HG03432 (cell line): ENCODE measurements around the gene CNTN5.

Source experiments
- ATAC-seq: cut with Tn5 transposase; IDR thresholded peaks from one replicate; pipeline ENCODE4 v1.9.1; 2021; ENCODE audit warnings: mild to moderate bottlenecking, moderate library complexity; ENCODE audit not compliant: unreplicated experiment

The CNTN5 gene

DNA sequence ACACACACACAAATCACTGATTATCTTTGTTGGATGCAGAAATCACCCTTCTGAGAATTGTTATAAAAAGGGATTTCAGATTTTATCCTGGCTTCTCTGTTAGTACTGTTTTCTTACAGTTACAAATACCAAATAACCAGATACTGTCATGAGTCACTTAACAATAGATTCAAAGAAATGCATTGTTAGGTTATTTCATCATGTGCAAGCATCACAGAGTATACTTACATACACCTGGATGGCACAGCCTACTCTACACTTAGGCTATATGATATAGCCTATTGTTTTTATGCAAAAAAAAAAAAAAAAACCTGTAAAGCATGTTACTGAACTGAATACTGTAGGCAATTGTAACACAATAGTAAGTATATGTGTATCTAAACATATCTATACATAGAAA is 1347.1 kb downstream of the CNTN5 start:
- no peak for ATAC-seq

DNA sequence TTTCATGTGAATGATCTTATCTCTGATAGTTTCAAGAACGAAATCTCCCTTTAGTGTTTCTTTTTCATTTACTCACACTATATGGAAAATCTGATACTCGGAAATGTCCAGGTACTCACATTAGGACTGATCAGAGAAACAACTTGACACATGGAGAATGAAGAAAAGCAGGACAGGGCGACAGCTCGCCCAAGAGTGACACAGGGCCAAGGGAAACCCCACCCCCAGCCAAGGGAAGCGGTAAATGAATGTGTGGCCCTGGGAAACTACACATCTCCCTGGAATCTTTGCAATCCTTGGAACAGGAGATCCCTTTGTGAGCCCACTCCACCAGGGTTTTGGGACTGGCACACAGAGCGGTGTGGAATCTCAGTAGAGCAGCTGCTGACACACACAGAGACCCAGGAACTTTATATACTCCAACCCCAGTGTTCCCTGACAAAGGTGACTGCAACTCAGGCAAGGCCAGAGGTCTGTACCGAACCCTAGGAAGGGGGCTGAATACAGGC is 1362.7 kb downstream of the CNTN5 start:
- no peak for ATAC-seq

DNA sequence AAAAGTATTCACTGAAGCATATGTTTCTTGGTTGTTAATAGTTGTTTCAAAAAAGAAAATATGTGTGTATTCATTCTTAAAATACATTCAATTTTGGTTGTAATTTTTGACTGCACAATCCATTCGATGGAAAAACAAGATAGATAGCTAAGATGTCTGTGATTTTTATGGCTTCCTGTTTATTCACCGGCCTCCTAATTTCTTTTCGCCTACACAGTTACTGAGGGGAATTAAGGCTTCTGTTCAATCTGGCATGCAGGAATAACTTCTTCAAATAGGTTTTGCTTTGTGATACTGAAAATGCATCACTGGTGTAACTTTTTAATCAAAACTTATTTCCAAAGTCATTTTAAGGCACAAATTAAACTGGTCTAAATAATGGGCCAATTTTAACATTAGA is 1375.5 kb downstream of the CNTN5 start:
- ATAC-seq, result no peak

DNA sequence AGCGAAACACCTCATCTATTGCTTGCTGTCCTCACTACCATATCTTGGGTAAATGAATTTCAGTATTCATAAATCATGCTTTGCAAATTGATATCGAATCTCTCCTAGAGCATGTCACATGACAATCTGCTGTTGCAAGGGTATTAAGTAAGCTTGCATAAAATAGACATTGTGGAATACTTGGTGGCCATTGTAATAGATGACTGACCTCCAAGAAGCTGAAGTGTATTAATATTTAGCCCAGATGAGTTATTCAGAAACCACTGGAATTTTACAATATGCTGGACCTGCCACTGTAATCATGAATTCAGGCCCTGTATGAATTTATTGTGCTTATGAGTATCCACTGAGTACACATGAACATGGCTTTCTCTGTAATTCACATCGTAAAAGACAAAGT is 1376.7 kb downstream of the CNTN5 start:
- ATAC-seq, result no peak

DNA sequence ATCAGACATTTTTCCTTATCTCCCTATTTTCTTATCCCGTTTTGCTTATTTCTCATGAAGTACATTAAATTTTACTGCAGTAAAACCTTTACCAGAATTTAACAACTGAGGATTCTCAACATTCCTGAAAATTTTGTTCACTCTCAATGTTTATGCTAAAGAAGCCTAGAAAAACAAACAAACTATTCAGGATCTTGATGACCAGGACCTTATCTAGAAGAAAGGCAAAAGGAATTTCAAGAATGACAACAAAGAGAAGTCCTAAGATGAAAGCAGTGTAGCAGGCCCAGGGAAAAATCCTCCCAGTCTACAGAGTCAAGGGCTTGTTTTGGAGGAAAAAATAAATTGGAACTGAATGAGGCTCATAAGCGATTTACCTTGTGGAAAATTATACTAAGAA is 1383.1 kb downstream of the CNTN5 start:
- ATAC-seq, result no peak

DNA sequence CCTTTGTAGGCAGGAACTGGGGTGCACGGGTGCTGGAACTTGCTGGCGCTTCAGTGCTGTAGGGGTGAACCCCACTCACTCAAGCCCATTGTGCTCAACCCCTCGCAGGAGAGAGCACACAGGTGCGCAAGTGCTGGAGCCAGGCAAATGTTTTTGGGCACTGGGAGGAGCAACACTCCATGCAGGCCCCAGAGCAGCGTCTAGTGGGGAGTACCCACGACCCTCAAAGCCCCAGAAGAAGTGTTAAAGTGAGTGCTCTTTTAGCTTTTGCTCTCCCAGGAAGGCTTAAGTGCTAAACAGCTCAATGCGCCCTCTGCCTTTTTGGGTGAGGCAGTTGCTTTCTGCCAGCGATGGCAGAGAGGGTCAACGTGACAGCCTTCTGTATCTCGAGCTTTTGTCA is 1384.2 kb downstream of the CNTN5 start:
- no peak for ATAC-seq
